GM12892 (cell line): ENCODE data around the gene TMCC1.
"Not testable (repeated sequence)": the region's sequence is repeated elsewhere in the genome, so short reads cannot be mapped to it uniquely, and the experiment has no call there.

Experiments
- DNase-seq: peaks from one replicate; pipeline ENCODE4 v3.0.0; 2011; ENCODE audit not compliant: insufficient read length
- FAIRE-seq: peaks from 2 replicates; lab custom pipeline; 2011; peaks lifted over from hg19 to GRCh38; lab: Jason Lieb, UNC
- POLR2A ChIP-seq: IDR thresholded peaks from 2 replicates; pipeline ENCODE4 v1.6.1; 2011; ENCODE audit warnings: low read depth, low read length, control low read depth
- POLR2AphosphoS5 ChIP-seq: IDR thresholded peaks from 2 replicates; pipeline ENCODE4 v1.6.1; 2011; ENCODE audit warnings: low read depth, low read length, control low read depth
- TAF1 ChIP-seq: IDR thresholded peaks from 2 replicates; pipeline ENCODE4 v1.6.1; 2011; ENCODE audit warnings: low read depth, mild to moderate bottlenecking, control low read depth, low read length, borderline replicate concordance

TMCC1 gene

DNA sequence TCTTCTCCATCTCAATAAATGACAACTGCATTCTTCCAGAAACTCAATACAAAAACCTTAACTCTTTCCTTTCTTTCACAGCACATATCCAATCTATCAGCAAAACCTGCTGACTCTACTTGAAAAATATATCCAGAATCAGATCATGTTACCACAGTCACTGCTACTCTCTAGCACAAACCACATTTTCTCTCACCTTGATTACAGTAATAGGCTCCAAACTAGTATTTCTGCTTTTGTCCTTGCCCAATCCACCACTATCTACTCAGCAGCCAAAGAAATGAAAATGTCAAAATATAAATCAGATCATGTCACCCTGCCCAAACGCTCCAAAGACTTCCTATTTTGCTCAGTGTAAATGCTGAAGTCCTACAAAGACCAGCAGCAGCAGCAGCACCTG is 15.2 kb downstream of the TMCC1 start:
- TF ChIP-seq POLR2A (no peak), POLR2AphosphoS5 (no peak), TAF1 (no peak)
- DNase-seq (no peak), FAIRE-seq (no peak)

DNA sequence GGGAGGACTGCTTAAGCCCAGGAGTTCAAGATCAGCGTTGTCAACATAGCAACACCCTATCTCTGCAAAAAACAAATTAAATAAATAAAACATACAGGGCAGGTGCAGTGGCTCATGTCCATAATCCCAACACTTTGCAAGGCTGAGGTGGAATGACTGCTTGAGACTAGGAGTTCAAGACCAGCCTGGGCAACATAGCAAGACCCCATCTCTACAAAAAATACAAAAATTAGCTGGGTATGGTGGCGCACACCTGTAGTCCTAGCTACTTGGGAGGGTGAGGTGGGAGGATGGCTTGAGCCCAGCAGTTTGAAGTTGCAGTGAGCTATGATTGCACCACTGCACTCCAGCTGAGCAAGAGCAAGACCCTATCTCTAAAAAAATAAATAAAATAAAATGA is 19.0 kb downstream of the TMCC1 start:
- FAIRE-seq, DNase-seq: not testable (repeated sequence)

DNA sequence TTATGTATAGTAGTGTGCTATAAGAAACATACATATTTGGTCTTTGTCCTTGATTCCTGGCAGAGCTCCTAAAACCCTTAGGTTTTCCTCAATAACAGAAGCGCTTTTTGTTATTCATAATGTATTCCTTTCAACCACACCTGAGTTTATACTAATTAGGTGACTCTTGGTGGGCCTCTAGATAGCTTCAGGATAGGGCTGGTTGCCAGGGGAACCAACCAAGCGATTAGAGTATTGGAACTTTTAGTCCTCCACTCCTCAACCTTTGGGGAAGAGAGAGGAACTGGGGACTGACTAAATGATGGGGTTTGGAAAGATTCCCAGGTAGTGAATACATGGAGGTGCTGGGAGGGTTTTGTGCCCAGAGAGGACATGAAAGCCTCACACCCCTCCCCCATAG is 24.6 kb downstream of the TMCC1 start:
- no peak for DNase-seq
- no peak for TF ChIP-seq TAF1
- no peak for TF ChIP-seq POLR2AphosphoS5
- no peak for TF ChIP-seq POLR2A
- FAIRE-seq, result no peak

DNA sequence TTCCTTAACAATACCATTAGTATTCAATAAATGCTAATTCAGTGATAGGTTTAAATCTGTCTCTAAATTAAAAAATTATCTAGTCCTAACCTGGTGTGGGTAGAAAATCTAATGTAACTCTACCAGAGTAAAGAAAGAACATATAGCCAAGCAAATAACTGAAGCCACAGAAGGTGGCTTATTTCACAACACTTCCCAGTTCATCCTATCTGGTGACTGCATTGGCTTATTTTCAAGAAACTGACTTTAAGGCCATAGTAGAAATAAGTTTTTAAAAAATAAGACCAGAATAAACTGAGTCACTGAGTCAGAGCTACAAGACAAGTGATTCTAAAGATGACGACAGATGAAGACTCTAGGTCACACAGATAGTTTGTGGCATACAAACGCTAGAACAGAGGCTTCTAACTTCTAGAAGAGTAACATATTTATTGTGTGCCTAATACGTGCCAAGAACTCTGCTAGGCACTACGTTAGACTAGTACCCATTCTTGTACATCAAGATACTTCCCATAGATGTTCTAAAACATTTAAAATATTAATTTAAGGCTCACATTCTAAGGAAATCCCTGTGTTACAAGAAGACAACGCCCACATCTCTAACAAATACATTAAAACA is 25.9 kb downstream of the TMCC1 start:
- DNase-seq, result no peak
- no peak for TF ChIP-seq POLR2A
- no peak for TF ChIP-seq POLR2AphosphoS5
- no peak for TF ChIP-seq TAF1
- no peak for FAIRE-seq

DNA sequence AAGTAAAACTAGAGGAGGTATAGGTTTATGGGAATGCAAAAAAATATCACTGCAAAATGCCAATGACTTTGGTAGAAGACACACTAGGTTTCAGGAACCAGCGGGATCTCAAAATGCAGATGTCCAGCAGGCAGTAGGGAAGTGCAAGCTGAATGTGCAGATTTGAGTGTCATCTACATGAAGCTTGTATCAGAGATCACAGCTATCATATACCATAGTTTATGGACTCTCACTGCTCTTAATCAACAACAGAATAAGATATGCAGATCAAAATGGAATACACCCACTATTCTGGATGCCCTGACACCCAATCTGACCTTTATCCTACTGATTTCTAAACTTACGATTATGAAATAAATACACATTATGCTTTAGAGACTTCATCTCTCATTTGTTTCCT is 27.7 kb downstream of the TMCC1 start:
- FAIRE-seq (no peak), DNase-seq (no peak)
- TF ChIP-seq TAF1 (no peak), POLR2AphosphoS5 (no peak), POLR2A (no peak)

DNA sequence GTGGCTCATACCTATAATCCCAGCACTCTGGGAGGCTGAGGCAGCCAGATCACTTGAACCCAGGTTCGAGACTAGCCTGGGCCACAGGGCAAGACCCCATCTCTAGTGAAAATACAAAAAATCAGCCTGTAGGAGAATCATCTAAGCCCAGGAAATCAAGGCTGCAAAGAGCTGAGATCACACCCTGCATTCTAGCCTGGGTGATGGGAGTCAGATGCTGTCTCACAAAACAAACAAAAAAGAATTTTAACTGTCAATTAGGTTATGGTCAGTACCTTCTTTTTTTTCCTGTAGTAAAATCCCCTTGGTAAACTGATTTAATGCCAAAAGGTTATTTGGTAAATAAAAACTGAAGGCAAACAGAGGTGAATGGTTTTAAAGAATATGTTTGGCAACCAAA is 29.0 kb downstream of the TMCC1 start:
- TF ChIP-seq TAF1 (no peak), POLR2AphosphoS5 (no peak), POLR2A (no peak)
- FAIRE-seq, result peak; percentile 46
- DNase-seq, result no peak

DNA sequence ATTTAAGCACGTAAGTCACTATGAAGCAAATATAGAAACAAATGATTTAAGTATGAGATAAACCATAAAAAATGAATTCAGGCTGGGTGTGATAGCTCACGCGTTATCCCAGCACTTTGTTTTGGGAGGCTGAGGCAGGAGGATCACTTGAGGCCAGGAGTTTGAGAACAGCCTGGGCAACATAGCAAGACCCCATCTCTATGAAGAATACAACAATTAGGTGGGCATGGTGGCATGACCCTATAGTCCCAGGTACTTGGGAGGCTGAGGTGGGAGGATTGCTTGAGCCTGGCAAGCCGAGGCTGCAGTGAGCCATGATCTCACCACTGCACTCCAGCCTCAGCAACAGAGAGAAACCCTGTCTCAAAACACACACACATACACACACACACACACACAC is 34.2 kb downstream of the TMCC1 start:
- TF ChIP-seq POLR2A, result no peak
- no peak for TF ChIP-seq TAF1
- TF ChIP-seq POLR2AphosphoS5, result no peak
- DNase-seq, result no peak
- FAIRE-seq, result no peak

DNA sequence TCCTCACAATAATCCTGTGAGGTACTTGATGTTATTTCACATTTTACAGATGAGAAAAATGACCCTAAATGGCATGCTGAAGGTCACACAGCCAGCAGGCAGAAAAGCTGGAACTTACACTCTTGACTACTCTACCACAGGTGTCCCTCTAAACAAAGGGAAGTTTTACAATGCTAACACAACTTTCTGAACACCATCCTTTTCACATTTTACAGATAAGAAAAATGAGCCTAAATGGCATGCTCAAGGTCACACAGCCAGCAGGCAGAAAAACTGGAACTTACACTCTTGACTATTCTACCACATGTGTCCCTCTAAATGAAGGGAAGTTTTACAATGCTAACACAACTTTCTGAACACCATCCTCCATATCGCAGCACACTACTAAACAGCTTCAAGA is 35.6 kb downstream of the TMCC1 start:
- TF ChIP-seq TAF1 (no peak), POLR2A (no peak), POLR2AphosphoS5 (no peak)
- FAIRE-seq (no peak), DNase-seq (no peak)

DNA sequence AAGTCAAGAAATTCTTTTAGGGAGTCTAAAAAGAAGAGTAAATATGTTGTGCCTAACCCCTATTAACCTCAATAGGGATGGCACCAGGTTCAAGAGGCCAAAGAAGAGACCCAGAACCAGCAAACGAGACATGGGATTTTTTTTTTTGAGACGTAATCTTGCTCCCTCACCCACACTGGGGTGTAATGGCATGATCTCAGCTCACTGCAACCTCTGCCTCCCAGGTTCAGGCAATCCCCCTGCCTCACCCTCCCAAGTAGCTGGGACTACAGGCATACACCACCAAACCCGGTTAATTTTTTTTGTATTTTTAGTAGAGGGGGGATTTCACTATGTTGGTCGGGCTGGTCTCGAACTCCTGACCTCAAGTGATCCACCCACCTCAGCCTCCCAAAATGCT is 36.7 kb downstream of the TMCC1 start:
- not testable (repeated sequence) for DNase-seq, FAIRE-seq

DNA sequence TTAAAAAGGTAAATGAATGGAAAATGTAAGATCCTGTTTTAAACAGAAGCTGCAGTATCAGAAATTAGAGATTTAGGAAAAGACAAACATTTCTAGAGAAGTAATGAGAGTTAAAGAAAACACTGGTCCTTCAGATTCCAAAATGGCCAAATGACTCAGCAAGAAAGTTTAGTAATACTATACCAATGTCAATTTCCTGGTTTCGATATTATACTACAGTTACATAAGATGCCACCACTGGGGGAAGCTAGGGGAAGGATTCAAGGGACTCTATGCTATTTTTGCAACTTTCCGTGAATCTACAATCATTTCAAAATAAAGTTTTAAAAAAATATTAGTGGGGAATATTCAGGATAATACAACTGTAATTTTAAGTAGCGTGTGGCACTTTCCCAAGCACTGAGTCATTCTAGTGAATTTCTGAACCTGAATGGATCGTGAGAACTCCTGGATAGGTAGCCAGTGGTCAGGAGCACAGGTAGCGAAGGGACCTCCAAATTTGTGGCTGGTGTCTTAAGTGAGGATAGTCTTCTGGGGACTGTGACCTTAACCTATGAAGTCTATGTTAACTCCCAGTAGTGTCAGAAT is 37.6 kb downstream of the TMCC1 start:
- FAIRE-seq (no peak), DNase-seq (no peak)
- TF ChIP-seq POLR2AphosphoS5 (no peak), TAF1 (no peak), POLR2A (no peak)

DNA sequence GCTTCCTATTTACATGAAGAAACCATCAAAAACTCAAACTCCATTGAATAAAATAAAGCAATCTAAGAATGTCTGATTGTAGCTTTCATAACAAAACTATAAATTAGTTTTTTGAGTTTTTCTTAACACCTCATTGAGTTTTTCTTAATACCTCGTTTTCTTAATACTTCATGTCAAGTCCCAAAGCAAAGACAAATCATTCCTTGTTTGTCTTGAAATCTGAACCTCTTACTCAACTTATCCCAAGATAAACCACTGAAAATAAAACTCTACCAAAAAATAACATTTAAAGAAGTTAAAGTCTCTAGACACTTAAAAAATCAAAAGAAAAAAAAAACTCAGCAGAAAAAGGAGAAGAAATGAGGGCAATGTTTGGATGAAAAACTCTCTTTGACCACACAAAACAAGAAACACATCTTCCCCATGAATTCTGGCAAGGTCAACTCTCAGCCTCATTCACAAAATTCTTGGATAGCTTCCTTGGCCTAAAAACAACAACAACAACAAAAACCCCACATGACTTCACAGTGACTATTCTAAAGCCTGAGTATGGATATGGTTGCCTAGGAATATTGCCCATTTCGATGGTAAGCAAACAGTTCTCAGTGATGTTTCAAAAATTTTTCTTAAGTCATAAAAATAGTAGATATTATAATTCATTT is 38.2 kb downstream of the TMCC1 start:
- TF ChIP-seq POLR2AphosphoS5, result no peak
- TF ChIP-seq POLR2A, result no peak
- TF ChIP-seq TAF1, result no peak
- FAIRE-seq (no peak), DNase-seq (no peak)

DNA sequence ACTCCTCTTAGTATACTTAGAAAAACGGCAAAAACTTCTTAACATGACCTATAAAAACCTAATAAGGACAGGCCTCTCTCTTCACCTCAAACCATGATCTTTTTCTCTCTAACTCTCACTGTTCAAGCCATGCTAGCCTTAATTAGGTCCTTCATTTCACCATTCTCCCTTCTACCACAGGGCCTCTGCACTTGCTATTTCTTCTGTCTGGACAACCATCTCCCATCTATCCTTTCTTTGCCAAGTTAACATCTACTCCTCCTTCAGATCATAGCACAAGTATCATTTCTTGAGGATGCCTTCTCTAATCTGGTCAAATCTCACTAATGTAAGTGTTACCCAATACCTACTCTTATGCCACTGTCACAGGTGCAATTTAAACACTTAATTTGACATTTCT is 39.1 kb downstream of the TMCC1 start:
- FAIRE-seq, result no peak
- TF ChIP-seq POLR2AphosphoS5, result no peak
- TF ChIP-seq POLR2A, result no peak
- no peak for TF ChIP-seq TAF1
- DNase-seq, result no peak

DNA sequence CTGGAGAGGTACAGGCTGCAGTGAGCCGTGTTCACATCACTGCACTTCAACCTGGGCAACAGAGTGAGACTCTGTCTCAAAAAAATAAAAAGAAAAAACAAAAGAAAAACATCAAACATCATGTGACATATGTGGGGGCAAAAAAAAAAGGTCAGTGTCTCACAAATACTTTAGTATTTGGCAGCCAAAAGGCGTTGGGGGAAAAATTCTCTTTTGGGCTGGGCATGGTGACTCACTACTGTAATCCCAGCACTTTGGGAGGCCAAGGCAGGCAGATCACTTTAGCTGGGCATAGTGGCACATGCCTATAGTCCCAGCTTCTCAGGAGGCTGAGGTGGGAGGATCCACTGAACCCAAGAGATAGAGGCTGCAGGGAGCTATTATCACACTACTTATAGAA is 47.6 kb downstream of the TMCC1 start:
- no peak for FAIRE-seq
- TF ChIP-seq POLR2AphosphoS5 (no peak), TAF1 (no peak), POLR2A (no peak)
- DNase-seq, result no peak
